Aorta (tissue), 5 donors: Measurements from ENCODE around the gene ZNF296. TPM values are rescaled to one million over a fixed set of nuclear protein-coding genes. Genes with fewer than 3 reads are reported as not detected.

Experiments used
- ATAC-seq: fragments of 200-7000 bp; cut with Tn5 transposase; one replicate; pipeline ENCODE4 v1.9.1; 2022; ENCODE audit warnings: moderate library complexity; ENCODE audit not compliant: low FRiP score
- DNase-seq, 2 donors: peaks; one replicate each; pipeline ENCODE4 v3.0.0-alpha.2; 2020
- H3K27ac ChIP-seq, 2 donors: one replicate each; pipeline ENCODE4 v1.5.1; 2013; ENCODE audit warnings: low read length in 2 of 2, mild to moderate bottlenecking in 2 of 2, moderate library complexity in 2 of 2, control low read depth in 1 of 2, inconsistent platforms in 1 of 2, low read depth in 1 of 2
- H3K27me3 ChIP-seq, 2 donors: one replicate each; pipeline ENCODE4 v1.6.1; 2013; ENCODE audit warnings: control low read depth in 1 of 2, low read length in 1 of 2, mild to moderate bottlenecking in 1 of 2, moderate library complexity in 1 of 2; ENCODE audit not compliant: insufficient read depth in 2 of 2, control insufficient read depth in 1 of 2
- H3K36me3 ChIP-seq, 2 donors: one replicate each; pipeline ENCODE4 v1.6.1; 2013; ENCODE audit warnings: control low read depth in 1 of 2, low read length in 1 of 2, mild to moderate bottlenecking in 1 of 2; ENCODE audit not compliant: insufficient read depth in 2 of 2, control insufficient read depth in 1 of 2
- H3K4me1 ChIP-seq, 2 donors: one replicate each; pipeline ENCODE4 v1.6.1; 2013; ENCODE audit warnings: low read length in 2 of 2, control low read depth in 1 of 2, mild to moderate bottlenecking in 1 of 2, moderate library complexity in 1 of 2; ENCODE audit not compliant: insufficient read depth in 2 of 2, control insufficient read depth in 1 of 2
- H3K4me3 ChIP-seq, 2 donors: one replicate each; pipeline ENCODE4 v1.5.1; 2013; ENCODE audit warnings: low read length in 2 of 2, control low read depth in 1 of 2, mild to moderate bottlenecking in 1 of 2
- H3K9me3 ChIP-seq: one replicate; pipeline ENCODE4 v1.6.1; 2013; ENCODE audit warnings: mild to moderate bottlenecking, low read length; ENCODE audit not compliant: control insufficient read depth
- WGBS, 2 donors: extraction: QIAGEN DNeasy Blood & Tissue Kit; methylation state at CpG; one replicate each; pipeline ENCODE4 v1.1.7; 2013; 5-methylcytosine and 5-hydroxymethylcytosine counted together
- intact Hi-C, 2 donors: fragments of 100-400 bp; cut with DNase I; formaldehyde crosslinking; loops; one replicate each; pipeline versions ENCODE4 v1.14.2 to v1.15.0; 2022
- polyA plus RNA-seq, 2 donors: library from polyadenylated mRNA; stranded (reverse); fragments of 200-250 nt; gene quantifications; one replicate each; pipeline ENCODE4 v1.2.3, GENCODE V29; 2013
- total RNA-seq, 2 donors: library from RNA; stranded (reverse); fragmentation: NEBNext Ultra II Directional; extraction: Animal tissue kit (Norgen Biotek cat#: 25700); gene quantifications; one replicate each; pipeline ENCODE4 v1.2.1, GENCODE V29; 2021
- donor health status: healthy with polysubstance abuse.
- donor health status: Bipolar disorder and iron deficiency.
- donor health status: DM: no; HTN: no; CAD: no.
- donor health status: DM: no; HTN: no; CAD: no.
- donor health status: DM: yes; HTN: yes; CAD: no.

Gene ZNF296
- total and polyA plus RNA-seq, 4 donors, result 0.19 to 1.1 (median 0.41) TPM

DNA sequence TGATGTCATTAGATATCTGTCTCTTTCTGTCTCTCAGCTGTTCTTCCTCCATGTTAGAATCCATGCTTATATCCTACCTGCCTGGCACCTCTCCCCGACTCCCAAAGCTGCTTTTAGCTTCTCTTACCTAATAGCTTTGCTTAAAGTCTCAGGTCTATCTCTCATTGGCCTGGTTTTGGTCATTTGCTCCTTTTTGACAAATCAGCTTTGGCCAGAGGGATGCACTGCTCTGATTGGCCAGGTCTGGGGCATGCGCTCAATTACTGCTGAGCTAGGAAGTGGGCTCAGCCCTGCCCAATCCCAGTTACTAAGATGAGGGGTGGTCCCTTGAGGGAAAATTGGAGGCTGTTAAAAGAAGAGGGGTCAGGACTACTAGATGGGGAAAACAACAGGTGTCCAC, 48.9 kb downstream of the ZNF296 start:
- Histone ChIP-seq H3K4me3 (no peak overlapping the region), H3K27ac (no peak overlapping the region), H3K36me3 (no peaks in the 10 kb centered on the region), H3K4me1 (no peaks in the 10 kb centered on the region), H3K9me3 (no peaks in the 10 kb centered on the region), H3K27me3 (no peaks in the 10 kb centered on the region)
- ATAC-seq (no peak), DNase-seq (no peak)
- intact Hi-C loops, result no loop called here
- 95 to 98% methylated on average over 2 of the region's 2 CpGs for WGBS, 2 donors

DNA sequence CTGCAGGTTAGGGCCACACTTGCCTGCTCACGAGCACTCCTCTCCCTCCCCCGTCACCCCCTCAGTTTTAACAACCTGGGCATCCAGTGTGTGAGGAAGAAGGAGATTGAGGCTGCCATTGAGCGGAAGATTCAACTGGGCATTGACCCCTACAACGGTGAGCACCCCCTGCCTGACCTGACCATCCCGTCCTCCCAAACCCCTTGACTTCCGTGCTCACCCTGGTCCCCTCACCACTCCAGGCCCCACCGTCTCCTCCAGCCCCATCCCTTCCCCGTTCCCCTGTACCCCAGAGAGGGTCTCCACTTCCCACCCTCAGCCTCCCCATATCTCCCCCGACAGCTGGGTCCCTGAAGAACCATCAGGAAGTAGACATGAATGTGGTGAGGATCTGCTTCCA, 51.0 kb downstream of the ZNF296 start:
- no peaks in the 10 kb centered on the region for H3K27me3 ChIP-seq
- intact Hi-C loops, result no loop called here
- H3K4me3 ChIP-seq, result no peak overlapping the region
- no peak overlapping the region for H3K27ac ChIP-seq
- WGBS, 2 donors, result 90 to 93% methylated on average over 9 of the region's 9 CpGs
- H3K9me3 ChIP-seq, result no peaks in the 10 kb centered on the region
- H3K4me1 ChIP-seq, result no peaks in the 10 kb centered on the region
- ATAC-seq, result no peak
- H3K36me3 ChIP-seq, result no peaks in the 10 kb centered on the region
- DNase-seq, result no peak

DNA sequence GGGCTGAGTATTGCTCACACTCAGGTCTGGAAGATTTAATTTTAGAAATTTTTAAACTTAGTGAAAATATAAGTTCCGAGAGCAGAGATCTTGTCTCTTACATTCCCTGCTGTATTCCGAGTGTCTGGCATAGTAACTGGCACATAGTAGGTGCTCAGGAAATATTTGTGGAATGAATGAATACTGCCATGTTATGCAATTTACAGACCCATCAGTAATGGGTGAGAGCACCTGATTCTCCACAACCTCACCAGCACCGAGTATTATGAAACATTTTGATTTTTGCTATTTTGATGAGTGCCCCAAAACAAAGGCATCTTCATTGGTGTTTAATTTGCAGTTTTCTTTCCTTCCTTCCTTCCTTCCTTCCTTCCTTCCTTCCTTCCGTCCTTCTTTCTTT, 53.2 kb downstream of the ZNF296 start:
- Histone ChIP-seq H3K36me3 (no peaks in the 10 kb centered on the region), H3K27me3 (no peaks in the 10 kb centered on the region), H3K4me3 (no peak overlapping the region), H3K4me1 (no peaks in the 10 kb centered on the region), H3K27ac (no peak overlapping the region), H3K9me3 (no peaks in the 10 kb centered on the region)
- ATAC-seq, result no peak
- no peak for DNase-seq
- intact Hi-C loops, result no loop called here
- 90 to 96% methylated on average over 3 to 4 of the region's 4 CpGs for WGBS, 2 donors

DNA sequence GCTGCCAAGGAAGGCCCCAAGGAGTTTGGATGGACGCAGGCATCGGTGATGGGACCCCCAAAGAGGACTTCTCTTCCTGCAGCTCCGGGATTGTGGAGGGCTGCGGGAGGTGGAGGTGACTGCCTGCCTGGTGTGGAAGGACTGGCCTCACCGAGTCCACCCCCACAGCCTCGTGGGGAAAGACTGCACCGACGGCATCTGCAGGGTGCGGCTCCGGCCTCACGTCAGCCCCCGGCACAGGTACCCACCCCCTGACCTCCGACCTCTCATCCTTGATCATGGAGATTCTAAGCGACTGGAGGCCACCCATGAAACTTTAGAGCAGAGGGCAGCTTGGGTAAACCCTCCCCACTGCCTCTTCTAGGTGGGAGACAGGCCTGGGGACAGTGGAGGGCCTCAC, 54.3 kb downstream of the ZNF296 start:
- H3K27me3 ChIP-seq, result no peaks in the 10 kb centered on the region
- DNase-seq (no peak), ATAC-seq (no peak)
- intact Hi-C loops, result no loop called here
- H3K4me3 ChIP-seq, result no peak overlapping the region
- H3K4me1 ChIP-seq, result no peaks in the 10 kb centered on the region
- 80 to 83% methylated on average over 13 to 14 of the region's 14 CpGs for WGBS, 2 donors
- H3K9me3 ChIP-seq, result no peaks in the 10 kb centered on the region
- H3K36me3 ChIP-seq, result no peaks in the 10 kb centered on the region
- no peak overlapping the region for H3K27ac ChIP-seq

Other genes starting within 250 kb of the ZNF296 start
- gene NECTIN2, start 230.2 kb downstream of the ZNF296 start, total RNA-seq, result 10 to 100 TPM; 88.2 to 97.8 TPM
- 10 to 100 TPM; 27.8 to 49.5 TPM for gene NECTIN2, start 230.2 kb downstream of the ZNF296 start, polyA plus RNA-seq
- 10 to 100 TPM; 22.3 to 23.6 TPM for gene TOMM40, start 185.2 kb downstream of the ZNF296 start, total RNA-seq
- 10 to 100 TPM in 1 of 2 donors, 1 to 10 TPM in 1; 8.9 to 14.8 TPM for gene TOMM40, start 185.2 kb downstream of the ZNF296 start, polyA plus RNA-seq
- 100 to 1,000 TPM in 1 of 2 donors, 10 to 100 TPM in 1; 96.1 to 105 TPM for gene APOE, start 170.7 kb downstream of the ZNF296 start, total RNA-seq
- gene APOE, start 170.7 kb downstream of the ZNF296 start, polyA plus RNA-seq, result 100 to 1,000 TPM; 207 to 455 TPM
- 10 to 100 TPM; 14.8 to 22.2 TPM for gene APOC1, start 161.9 kb downstream of the ZNF296 start, total RNA-seq
- 100 to 1,000 TPM in 1 of 2 donors, 1 to 10 TPM in 1; 7.4 to 127 TPM for gene APOC1, start 161.9 kb downstream of the ZNF296 start, polyA plus RNA-seq
- not detected for gene APOC4, start 134.2 kb downstream of the ZNF296 start, total RNA-seq
- not detected for gene APOC4, start 134.2 kb downstream of the ZNF296 start, polyA plus RNA-seq
- 1 to 10 TPM; 1.2 to 1.5 TPM for gene APOC2, start 130.4 kb downstream of the ZNF296 start, total RNA-seq
- 10 to 100 TPM in 1 of 2 donors, not detected in 1; 18.8 TPM for gene APOC2, start 130.4 kb downstream of the ZNF296 start, polyA plus RNA-seq
- 10 to 100 TPM; 70.6 to 72.5 TPM for gene CLPTM1, start 121.1 kb downstream of the ZNF296 start, total RNA-seq
- 10 to 100 TPM; 25.7 to 81.4 TPM for gene CLPTM1, start 121.1 kb downstream of the ZNF296 start, polyA plus RNA-seq
- 10 to 100 TPM; 20.2 to 30.0 TPM for gene RELB, start 75.0 kb downstream of the ZNF296 start, total RNA-seq
- 10 to 100 TPM in 1 of 2 donors, 1 to 10 TPM in 1; 7.0 to 10.6 TPM for gene RELB, start 75.0 kb downstream of the ZNF296 start, polyA plus RNA-seq
- 100 to 1,000 TPM in 1 of 2 donors, 10 to 100 TPM in 1; 79.9 to 105 TPM for gene CLASRP, start 37.4 kb downstream of the ZNF296 start, total RNA-seq
- gene CLASRP, start 37.4 kb downstream of the ZNF296 start, polyA plus RNA-seq, result 100 to 1,000 TPM in 1 of 2 donors, 10 to 100 TPM in 1; 18.2 to 209 TPM
- gene GEMIN7, start 2.8 kb upstream of the ZNF296 start, total RNA-seq, result 10 to 100 TPM in 1 of 2 donors, 1 to 10 TPM in 1; 8.0 to 12.3 TPM
- 10 to 100 TPM in 1 of 2 donors, 1 to 10 TPM in 1; 6.4 to 13.5 TPM for gene GEMIN7, start 2.8 kb upstream of the ZNF296 start, polyA plus RNA-seq
- 10 to 100 TPM; 12.1 to 22.7 TPM for gene PPP1R37, start 16.7 kb upstream of the ZNF296 start, total RNA-seq
- 10 to 100 TPM in 1 of 2 donors, 1 to 10 TPM in 1; 7.1 to 16.8 TPM for gene PPP1R37, start 16.7 kb upstream of the ZNF296 start, polyA plus RNA-seq
- gene NKPD1, start 84.5 kb upstream of the ZNF296 start, total RNA-seq, result not detected
- gene NKPD1, start 84.5 kb upstream of the ZNF296 start, polyA plus RNA-seq, result under 1 TPM in 1 of 2 donors, not detected in 1; 0.05 TPM
- gene TRAPPC6A, start 101.8 kb upstream of the ZNF296 start, total RNA-seq, result 10 to 100 TPM in 1 of 2 donors, 1 to 10 TPM in 1; 9.5 to 13.6 TPM
- gene TRAPPC6A, start 101.8 kb upstream of the ZNF296 start, polyA plus RNA-seq, result 10 to 100 TPM; 16.5 to 17.0 TPM
- gene BLOC1S3, start 102.3 kb upstream of the ZNF296 start, total RNA-seq, result 10 to 100 TPM in 1 of 2 donors, 1 to 10 TPM in 1; 7.5 to 12.2 TPM
- gene BLOC1S3, start 102.3 kb upstream of the ZNF296 start, polyA plus RNA-seq, result 1 to 10 TPM; 2.9 to 5.3 TPM
- 10 to 100 TPM; 10.8 to 13.9 TPM for gene EXOC3L2, start 168.9 kb upstream of the ZNF296 start, total RNA-seq
- gene EXOC3L2, start 168.9 kb upstream of the ZNF296 start, polyA plus RNA-seq, result under 1 TPM; 0.50 to 0.67 TPM
- 10 to 100 TPM; 40.3 to 40.4 TPM for gene MARK4, start 174.8 kb upstream of the ZNF296 start, total RNA-seq
- gene MARK4, start 174.8 kb upstream of the ZNF296 start, polyA plus RNA-seq, result 10 to 100 TPM in 1 of 2 donors, 1 to 10 TPM in 1; 6.0 to 15.7 TPM
- gene CKM, start 246.4 kb upstream of the ZNF296 start, total RNA-seq, result not detected
- gene CKM, start 246.4 kb upstream of the ZNF296 start, polyA plus RNA-seq, result 1 to 10 TPM; 1.2 to 6.4 TPM